Astrocyte of the hippocampus (primary cell): ENCODE measurements around the gene SLC15A4.

ENCODE experiments used
- DNase-seq: peaks from one replicate; pipeline ENCODE4 v3.0.0; 2011; ENCODE audit warnings: low read depth, low spot score

Gene SLC15A4

DNA sequence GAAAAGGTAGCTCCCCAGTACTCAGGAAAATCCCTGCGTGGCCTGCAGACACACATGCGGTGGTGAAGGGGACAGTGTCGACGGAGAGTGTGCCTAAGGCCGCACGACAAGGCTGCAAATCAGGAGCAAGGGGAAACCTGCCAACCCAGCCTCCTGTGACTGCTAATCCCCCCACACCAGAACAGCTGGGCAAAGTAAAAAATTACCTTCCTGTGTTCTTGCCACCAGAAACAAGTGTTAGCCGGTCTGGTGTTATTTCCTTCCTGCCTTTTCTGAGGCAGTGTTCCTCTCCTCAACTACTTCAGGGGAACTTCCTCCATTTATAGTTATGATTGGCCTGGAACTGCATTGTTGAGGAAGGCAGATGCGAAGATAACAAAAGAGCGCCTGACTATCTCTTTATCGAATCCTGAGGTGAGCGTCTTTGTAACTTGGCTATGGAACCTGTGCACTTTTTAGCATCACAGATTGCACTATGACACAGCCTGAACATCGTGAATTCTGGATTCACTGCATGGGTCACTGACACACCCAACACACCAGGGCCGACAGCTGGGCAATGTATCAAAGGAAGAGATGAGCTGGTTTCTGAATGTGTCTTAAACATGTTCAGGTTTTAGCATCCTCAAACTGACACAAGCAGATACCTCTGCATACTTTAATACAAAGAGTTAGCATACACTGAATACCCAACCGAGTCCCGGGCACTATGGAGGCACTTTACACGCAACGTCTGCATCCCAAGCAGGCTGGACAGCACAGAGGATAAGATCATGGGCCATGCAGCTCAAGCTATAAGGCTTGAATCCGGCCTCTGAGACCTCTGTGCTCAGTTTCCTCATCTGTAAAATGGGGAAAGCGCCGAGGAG is 28.9 kb downstream of the SLC15A4 start:
- DNase-seq = no peak

DNA sequence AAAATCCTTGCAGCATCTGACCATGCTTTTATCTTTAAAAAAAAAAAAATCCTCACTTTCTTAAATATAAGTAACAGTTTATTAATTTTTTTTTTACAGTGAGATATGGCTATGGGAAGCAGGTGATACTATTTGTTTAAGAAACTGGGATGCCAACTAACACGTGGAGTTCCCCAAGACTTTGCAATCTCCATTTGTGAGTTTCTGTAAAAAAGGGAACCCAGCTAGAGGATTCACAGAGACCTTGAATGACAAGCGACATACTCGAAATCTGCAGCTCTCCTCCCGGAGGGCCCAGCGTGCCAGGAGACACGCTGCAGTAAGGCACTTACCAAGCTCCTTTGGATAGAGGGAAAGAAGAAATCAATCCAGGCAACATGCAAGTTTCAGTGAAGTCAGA is 30.1 kb downstream of the SLC15A4 start:
- DNase-seq = no peak

DNA sequence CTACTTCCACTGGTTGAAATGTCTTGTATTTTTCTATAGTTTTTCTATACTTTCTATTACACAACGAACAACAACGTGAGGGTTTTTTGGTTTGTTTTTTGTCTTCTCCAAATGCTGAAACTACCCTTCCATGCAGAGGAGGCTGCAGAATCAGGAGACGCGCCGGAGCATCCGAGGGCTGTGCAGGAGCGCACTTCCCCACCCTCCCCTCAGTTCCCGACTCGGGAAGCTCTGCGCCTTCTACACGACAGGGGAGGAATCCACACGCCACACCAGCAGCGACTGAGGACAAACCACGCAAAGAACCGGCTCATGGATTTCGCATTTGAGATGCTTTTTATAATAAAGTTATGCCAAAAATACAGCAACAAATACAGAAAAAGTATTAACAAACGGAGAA is 30.9 kb downstream of the SLC15A4 start:
- DNase-seq = no peak

DNA sequence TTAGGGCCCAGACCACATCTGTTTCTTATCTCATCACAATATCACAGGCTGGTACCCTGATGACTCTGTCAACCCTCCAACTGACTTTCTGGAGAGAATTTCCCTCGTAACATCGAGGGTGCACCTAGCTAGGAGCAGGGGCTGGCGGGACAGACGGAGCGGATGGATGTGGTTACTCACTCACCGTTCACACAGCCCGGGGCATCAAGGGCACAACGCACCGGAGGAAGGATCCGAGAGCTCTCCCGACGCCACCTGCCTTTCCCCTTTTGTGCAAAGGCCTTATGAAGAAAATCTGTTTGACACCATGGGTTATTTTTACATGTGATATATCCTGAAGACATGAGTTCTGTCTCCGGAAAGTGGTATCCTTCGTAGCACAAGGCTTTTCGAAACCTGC is 31.4 kb downstream of the SLC15A4 start:
- no peak for DNase-seq

DNA sequence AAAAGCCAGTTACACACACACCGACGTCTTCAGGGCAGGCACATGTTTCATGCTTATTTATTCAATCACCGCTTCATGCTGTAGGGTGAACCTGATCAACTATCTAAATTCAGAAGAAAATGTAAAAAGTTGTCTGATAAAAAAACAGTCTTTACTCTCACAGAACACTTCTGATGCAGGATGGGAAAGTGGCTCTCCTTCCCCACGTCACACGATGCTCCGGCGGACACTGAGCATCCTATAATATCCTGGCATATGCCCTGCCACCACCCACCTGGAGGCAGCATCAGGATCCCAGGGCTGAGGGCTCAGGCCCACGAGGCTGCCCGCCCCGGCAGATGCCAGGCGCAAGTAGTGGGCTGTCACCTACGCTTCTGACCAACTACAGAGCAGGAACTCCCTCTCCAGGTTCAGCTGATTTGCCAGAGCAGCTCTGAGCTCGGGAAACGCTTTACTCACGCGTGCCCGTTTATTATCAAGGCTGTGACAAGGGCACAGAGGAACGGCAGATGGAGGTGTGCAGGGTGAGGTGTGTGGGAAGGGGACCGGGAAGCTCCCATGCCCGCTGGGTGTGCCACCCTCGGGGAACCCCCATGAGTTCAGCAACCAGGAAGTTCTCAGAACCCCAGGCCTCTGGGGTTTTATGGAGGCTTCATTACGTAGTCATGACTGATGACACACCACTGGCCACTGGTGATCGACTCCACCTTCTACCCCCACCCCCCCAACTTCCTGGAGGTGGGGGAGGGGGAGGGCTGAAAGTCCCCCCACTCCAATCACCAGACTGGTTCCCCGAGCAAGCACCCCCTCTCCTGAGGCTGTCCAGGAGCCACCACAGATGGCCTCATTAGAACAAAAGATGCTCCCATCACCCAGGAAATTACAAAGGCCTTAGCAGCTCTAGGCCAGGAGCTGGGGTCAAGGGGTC is 32.1 kb downstream of the SLC15A4 start:
- no peak for DNase-seq

DNA sequence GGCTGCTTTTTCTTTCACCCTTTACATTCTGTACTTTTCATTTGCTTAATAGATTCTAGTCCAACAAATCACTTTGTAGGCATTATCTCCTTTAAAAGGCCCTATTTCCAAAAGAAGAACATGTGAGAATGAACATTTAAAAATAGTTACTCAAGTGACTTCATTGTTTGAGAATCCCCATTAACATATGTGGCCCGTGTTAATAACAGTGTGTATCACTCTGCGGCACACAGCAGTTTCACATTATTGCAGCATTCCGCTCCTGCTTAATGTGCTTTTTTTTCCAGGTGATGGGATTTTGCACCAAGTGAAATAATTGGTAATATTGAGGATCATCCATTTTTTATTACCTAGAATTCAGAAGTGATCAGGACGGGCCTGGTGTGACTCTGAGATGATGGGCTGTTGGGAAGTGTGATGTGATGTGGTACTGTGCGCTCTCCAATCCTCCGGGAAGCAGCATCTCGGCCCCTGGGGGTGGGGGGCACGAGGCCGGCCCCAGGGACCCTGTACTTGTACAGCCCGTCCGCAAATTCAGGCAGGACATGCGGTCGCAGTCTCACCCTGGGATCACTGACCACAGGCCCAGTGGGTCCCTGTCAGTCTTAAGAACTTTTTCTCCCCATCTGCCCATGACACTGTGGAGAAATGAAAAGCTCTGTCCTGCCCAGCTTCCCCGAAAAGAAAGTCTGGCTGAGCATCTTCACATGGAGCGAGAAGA is 32.9 kb downstream of the SLC15A4 start:
- peak; percentile 34 for DNase-seq

DNA sequence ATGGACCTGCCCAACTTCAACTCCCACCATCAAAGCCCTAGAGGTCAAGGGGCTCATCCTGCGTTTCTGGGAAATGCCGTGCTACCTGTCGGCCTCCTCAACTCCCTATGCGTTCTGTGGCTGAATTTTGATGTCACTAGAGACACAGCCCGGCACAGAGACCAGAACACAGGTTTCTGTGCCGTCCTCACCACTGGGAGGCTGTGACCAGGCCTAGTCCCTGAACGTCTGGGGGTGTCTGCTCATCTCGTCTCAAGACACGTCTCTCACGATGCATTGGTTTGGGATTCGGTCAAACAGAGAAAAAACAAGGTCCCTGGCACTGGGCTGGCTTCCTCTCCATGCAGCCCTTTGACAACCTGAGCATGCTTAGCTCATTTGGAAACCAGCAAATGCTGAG is 33.5 kb downstream of the SLC15A4 start:
- no peak for DNase-seq

DNA sequence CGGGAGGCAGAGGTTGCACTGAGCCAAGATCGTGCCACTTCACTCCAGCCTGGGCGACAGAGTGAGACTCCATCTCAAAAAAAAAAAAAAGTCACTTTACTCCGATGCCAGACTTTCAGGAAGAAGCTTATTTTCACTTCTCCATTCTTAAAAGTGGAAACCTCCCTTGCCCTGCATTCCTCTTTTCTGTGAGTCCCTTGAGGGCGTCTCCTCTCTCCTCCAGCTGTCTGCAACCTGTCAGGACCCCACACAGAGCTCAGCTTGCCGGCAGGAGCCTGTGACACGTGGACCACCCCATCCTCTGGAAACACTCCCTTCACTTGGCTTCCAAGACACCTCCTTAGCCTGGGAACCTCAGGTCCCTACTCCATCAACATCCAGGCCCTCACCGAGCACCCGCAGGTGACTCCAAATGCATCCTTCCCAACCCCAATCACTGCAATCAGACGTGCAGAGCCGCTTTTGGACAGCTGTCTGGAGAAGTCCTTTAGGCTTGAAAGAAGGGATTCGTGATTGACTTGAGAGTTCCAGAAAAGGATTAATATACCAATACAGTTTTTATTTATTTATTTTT is 34.3 kb downstream of the SLC15A4 start:
- DNase-seq = no peak

DNA sequence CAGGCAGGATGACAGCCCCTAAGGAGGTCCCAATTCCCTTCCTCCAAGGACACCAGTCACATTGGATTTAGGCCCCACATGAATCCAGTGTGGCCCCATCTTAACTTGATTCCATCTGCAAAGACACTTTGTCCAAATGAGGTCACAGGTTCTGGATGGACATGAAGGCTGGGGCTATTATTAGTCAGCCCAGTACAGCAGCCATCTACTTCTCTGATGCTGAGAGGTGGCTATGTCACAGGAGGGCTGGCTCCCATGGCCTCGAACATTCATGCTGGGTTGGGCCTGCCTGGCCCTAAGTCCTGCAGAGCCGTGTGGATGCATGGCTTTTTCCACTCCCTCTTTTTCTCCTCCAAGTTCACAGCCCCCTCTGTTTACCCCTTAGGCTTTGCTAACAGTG is 35.9 kb downstream of the SLC15A4 start:
- DNase-seq = no peak

DNA sequence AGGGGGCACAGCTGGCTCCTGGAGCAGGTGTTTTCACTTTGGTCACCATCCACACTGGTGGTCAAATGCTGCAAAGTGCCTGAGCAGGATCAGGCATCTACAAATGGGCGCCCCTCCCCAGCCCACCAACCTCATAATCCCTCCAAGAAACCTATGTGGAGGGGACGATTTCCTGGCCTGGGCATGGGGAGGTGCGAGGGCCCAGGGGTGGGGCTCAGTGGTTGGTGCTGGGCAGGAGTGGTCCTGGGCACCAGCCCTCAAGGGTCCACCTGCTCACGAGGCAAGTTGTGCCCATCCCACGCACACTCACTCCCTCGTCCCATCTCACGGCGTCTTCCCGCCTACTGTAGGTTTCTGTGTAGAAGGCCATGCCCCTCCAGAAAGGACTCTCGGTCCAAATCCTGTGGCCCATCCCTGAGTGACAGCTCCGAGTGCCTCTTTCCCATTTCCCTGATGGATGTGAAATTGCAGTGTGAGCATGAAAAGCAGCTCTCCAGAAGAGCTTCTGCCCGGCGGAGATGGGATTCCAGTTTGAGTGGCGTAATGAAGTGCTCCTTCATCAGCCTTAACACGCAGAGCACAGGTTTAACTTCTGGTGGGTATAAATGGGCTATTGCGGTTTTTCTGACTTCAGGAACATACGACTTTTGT is 36.9 kb downstream of the SLC15A4 start:
- no peak for DNase-seq

DNA sequence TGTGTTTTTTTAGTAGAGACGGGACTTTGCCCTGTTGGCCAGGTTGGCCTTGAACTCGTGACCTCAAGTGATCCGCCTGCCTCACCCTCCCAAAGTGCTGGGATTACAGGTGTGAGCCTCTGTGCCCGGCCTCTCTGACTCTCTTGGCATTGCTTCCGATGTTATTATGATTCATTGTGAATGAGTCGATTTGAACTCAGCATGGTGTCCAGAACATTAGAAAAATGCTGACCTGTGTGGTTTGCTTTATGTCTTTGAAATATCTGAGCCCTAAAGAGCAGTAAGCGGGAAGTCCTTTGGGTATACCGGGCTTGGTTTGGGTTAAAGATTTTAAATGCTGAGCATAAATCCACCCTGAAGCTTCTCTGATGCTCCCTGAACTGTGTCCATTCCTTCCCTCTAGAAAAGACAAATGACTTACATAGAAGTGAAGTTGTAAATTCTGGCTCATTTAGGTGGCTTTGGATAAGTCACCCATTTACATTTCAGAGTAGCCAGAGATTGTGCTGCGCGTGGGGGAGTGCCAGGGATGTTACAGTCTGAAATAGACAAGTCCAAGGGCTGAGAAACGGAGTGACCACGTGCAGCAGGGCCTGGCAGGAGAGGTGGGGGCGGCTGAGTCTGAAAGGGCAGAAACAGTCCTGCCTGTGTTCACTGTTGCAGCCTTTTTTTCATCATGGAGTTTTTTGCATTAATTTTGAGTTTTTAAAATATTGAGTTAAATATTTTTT is 39.6 kb downstream of the SLC15A4 start:
- DNase-seq = no peak

DNA sequence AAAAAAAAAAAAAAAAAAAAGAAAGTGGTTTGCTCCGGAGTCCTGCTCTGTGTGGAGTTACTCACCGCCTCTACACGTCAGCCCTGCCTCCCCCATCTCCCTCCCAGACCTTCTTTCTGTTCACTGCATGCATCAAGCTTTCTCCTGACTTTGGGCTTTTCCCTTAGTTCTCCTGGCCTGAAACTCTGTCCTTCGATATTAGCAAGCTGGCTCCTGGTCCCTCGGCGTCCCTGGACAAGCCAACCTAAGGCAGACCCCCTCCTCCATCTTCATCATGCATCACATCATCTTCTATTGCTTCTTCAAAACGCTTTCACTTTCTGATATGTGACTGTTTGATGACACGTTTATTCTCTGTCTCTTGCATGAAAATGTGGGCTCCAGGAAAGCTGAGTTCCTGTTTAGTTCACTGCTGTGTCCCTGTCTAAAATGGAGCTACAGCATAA is 40.6 kb downstream of the SLC15A4 start:
- DNase-seq = no peak

DNA sequence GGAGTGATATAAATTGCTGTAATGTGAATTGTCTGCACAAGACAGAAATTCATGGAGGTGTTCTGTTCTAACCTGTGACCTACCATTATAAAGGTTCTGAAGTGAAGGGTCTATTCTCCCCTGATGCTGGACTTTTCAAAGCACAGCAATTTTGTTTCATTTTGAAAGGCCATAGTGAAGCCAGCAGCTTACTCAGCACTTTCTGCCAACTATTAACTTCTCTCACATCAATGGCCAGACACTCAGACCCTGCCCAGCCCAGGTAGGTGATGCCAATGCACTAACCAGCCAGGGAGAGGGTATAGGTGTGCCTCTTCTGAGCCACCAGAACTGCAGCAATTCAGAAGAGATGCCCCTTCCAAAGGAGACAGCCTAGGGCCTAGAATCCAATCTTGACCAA is 43.9 kb downstream of the SLC15A4 start:
- DNase-seq = no peak

DNA sequence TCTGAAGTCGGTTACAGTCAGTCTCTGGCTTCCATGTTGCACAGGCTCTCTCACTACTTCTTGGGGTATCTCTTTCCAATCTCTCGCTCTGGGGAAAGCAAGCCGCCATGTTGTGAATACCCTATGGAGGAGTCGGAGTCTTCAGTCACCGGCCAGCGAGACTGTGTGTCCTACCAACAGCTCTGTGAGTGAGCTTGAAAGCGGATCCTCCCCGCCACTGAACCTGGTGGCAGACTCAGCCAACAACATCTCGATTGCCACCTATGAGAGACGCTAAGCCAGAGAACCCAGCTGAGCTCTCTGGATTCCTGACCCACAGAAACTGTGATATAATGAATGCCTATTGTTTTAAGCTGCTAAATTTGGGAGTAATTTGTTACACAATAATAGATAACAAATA is 51.5 kb downstream of the SLC15A4 start:
- DNase-seq = no peak

DNA sequence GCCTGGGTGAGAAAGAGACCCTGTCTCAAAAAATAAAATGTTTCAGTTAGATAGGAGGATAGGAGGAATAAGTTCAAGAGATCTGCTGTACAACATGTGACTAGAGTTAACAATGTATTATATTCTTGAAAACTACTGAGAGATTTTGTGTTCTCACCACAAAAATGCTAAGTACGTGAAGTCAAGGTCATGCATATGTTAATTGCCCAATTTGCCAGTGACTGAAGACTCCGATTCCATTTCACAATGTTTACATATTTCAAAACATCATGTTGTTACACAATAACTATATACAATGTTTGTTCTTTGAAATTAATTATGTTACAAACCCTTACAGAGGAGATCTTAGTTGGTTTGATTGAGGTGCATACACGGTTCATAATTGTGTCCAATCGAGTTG is 52.1 kb downstream of the SLC15A4 start:
- no peak for DNase-seq

DNA sequence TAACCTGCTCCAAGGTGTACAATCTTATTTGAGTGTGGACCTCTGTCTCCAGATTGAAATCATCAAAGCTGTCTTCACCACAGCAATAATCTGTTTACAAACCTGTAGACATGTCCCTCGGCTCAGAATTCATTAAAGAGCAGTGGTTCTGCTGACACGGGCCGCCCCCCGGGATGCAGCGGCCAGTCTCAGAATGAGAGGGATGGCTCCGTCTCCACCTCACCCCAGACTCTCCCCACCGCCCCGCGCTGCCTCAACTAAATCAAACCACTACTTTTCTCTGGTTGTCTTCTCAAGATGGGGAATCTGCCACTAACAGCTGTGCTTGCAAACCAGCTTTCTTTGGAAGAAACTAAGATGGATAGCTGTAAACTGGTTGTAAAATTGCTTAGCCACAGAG is 56.2 kb downstream of the SLC15A4 start:
- DNase-seq = no peak

DNA sequence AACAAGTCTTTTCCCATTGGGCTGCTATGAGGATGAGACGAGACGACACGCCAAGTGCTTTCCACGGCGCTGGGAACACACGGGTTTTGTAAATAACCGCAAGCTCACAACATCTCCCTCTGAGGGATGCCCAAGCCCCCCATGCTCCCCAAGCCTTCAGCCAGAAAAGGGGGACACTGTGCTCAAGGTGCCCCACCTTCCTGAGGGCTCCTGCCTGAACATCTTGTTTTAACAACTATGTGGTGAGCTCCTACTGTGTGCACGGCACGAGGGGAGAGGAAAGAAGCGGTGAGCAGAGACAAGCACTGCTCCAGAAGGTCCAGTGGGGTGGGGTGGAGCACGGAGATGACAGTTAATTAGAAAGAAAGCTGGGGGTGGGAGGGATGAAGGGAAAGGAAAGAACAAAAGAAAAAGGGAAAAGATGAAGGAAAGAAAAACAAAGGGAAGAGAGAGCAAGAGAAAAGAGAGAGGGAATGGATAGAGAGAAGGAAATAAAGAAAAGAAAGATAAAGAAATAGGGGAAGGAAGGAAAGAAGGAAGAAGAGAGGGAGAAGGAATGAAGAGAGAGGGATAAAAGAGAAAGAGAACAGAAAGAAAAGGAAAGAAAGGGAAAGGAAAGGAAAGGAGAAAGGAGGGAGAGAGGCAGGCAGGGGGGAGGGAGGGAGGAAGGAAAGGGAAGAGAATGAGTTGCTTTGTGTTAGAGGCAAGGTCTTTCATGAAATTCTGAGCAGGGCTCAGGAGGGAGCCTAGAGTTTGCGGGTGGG is 56.8 kb downstream of the SLC15A4 start:
- no peak for DNase-seq

DNA sequence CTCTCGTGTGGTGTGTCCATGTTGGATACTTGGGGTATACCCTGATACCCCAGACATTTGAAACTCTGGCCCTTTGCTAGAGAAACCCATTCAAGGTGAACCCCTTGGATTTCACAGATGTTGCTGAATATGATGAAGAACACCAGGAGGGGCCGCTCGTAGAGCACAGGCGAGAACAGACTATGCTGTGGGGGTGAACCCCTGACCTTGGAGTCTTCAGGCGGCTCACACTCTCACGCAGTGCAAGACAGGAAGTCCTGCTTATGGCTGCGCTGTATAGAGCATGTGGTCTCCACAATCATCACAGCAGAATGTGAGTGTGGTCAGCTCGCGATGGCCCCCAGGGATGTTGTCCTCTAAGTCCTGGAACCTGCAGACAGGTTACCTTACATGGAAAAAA is 60.4 kb downstream of the SLC15A4 start:
- DNase-seq = no peak

DNA sequence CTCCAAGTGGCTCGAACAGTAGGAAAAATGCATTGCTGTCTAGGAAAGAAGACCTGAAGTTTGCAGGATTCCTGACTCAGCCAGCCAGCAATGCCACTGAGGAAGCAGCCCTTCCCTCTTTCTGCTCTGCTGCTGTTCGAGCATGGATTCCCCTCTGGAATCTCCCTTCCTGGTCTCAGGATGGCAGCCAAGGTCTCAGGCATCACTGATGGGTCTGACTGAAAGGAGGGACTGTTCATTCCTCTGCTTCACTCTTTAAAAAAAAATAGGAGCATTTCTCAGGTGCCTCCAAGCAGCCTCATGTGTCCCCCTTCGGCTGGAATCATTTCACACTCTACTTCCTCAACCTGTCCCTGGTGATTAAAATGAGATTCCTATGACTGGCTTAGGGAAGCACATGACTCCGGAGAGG is 62.4 kb downstream of the SLC15A4 start:
- peak; percentile 44 for DNase-seq

DNA sequence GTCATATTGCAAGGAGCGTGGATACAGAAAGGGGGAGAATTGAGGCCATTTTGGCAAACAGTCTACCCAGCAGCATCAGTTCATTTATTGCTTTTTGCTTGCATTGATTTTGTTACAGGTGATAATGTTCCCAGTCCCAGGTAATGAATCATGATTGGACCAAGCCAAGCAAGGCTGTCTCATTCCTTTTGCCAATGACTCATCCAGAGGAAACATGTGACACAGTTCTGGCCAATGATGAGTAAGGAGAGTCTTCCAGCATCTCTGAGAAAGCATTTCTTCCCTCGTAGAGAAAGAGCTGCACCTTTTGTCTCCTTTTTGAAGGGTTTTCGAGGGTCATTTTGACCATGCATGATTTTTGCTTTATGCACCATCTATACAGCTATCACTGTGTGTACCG is 68.2 kb downstream of the SLC15A4 start:
- DNase-seq = no peak
